Thyroid gland (tissue), 4 donors: Measurements from ENCODE around the gene FRYL. TPM values are rescaled to one million over a fixed set of nuclear protein-coding genes. Genes with fewer than 3 reads are reported as not detected.

Experiments used
- DNase-seq, 2 donors: peaks; one replicate each; pipeline ENCODE4 v3.0.0-alpha.2; 2019
- H3K27ac ChIP-seq, 3 donors: fragments of 200-600 bp; sonication (generic); 1 replicate in 2 of 3; 2 replicates in 1 of 3; pipeline ENCODE4 v1.5.1; 2016 to 2019; ENCODE audit warnings: mild to moderate bottlenecking in 1 of 3, moderate library complexity in 1 of 3
- H3K27me3 ChIP-seq: fragments of 200-600 bp; sonication (generic); one replicate; pipeline ENCODE4 v1.5.1; 2019
- H3K36me3 ChIP-seq, 2 donors: fragments of 200-600 bp; sonication (generic); one replicate each; pipeline ENCODE4 v1.5.1; 2016 to 2019
- H3K4me1 ChIP-seq, 2 donors: fragments of 200-600 bp; sonication (generic); one replicate each; pipeline ENCODE4 v1.5.1; 2017 to 2019
- H3K4me3 ChIP-seq, 3 donors: fragments of 200-600 bp; sonication (generic); replicated peaks in 1 of 3; 1 replicate in 2 of 3; 2 replicates in 1 of 3; pipeline ENCODE4 v1.5.1; 2016; ENCODE audit warnings: mild to moderate bottlenecking in 1 of 3
- H3K9me3 ChIP-seq: fragments of 200-600 bp; sonication (generic); one replicate; pipeline ENCODE4 v1.5.1; 2017
- CTCF ChIP-seq, 6 experiments: fragments of 200-600 bp in 3 of 6; fragments of 450-650 bp in 3 of 6; sonication (generic) in 3 of 6; IDR thresholded peaks; one replicate each; pipeline ENCODE4 v1.5.1; 2016 to 2019; ENCODE audit warnings: antibody characterized with exemption in 6 of 6, mild to moderate bottlenecking in 2 of 6, inconsistent platforms in 1 of 6, moderate library complexity in 1 of 6
- POLR2A ChIP-seq, 2 donors: fragments of 450-650 bp; IDR thresholded peaks; one replicate each; pipeline ENCODE4 v1.6.1; 2017; ENCODE audit warnings: antibody characterized with exemption in 2 of 2, mild to moderate bottlenecking in 2 of 2, moderate library complexity in 1 of 2
- WGBS, 2 donors: methylation state at CpG; one replicate each; pipeline ENCODE4 v1.1.5; 2017; 5-methylcytosine and 5-hydroxymethylcytosine counted together
- intact Hi-C: fragments of 100-400 bp; cut with DNase I; formaldehyde crosslinking; loops from one replicate; pipeline ENCODE4 v1.15.1; 2023
- total RNA-seq, 4 donors: library from RNA; depleted of rRNA; stranded (reverse); fragments of >200 nt; gene quantifications; one replicate each; pipeline ENCODE4 v1.2.3, GENCODE V29; 2016

Gene FRYL
- total RNA-seq, 4 donors from 2014 or later: 48.7 to 90.4 (median 67.8) TPM

- Histone ChIP-seq H3K9me3 (no peaks in the 10 kb centered on the region), H3K4me1 (no peaks in the 10 kb centered on the region), H3K27me3 (no peaks in the 10 kb centered on the region), H3K27ac (no peak overlapping the region), H3K36me3 (no peaks in the 10 kb centered on the region), H3K4me3 (no peak overlapping the region)
- no peak for DNase-seq
- intact Hi-C loops: no loop called here
- TF ChIP-seq POLR2A (IDR thresholded peaks at IDR 0.05): no peak
- no peak for TF ChIP-seq CTCF (IDR thresholded peaks at IDR 0.05)
- 81 to 86% methylated on average over 5 of the region's 5 CpGs for WGBS, 2 donors
Measured at GRCh38 chr4:48792348-48793006, 12.4 kb upstream of the FRYL start.

DNA sequence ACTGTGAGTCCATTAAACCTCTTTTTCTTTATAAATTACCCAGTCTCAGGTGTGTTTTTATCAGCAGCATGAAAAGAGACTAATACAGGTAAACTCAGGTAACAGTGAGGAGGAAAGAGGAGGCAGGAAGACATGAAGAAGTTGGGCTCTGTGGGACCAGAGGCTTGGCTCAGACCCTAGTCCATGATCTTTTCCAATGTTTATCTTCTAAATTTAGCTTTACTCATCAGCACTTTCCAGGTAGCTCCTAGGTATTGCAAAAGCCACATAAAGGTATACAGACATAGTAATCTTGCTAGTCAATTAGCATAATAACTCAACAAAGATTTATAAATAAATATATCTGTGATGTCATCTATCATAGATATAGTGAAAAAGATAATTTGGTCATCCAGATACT lies 11.2 kb upstream of the FRYL start:
- Histone ChIP-seq H3K4me3 (no peak overlapping the region), H3K27ac (no peak overlapping the region), H3K36me3 (no peaks in the 10 kb centered on the region), H3K4me1 (no peaks in the 10 kb centered on the region), H3K9me3 (no peaks in the 10 kb centered on the region), H3K27me3 (no peaks in the 10 kb centered on the region)
- TF ChIP-seq POLR2A (IDR thresholded peaks at IDR 0.05): no peak
- TF ChIP-seq CTCF (IDR thresholded peaks at IDR 0.05): no peak
- no peak for DNase-seq
- intact Hi-C loops: no loop called here

- intact Hi-C loops: no loop called here
- Histone ChIP-seq H3K9me3 (no peaks in the 10 kb centered on the region), H3K4me1 (no peaks in the 10 kb centered on the region), H3K36me3 (no peaks in the 10 kb centered on the region), H3K27ac (no peak overlapping the region), H3K27me3 (no peaks in the 10 kb centered on the region), H3K4me3 (no peak overlapping the region)
- no peak for DNase-seq
- TF ChIP-seq POLR2A (IDR thresholded peaks at IDR 0.05) (no peak), CTCF (IDR thresholded peaks at IDR 0.05) (no peak)
Measured at GRCh38 chr4:48790561-48790960, 10.5 kb upstream of the FRYL start.

GRCh38 chr4:48787056-48787455 lies 7.0 kb upstream of the FRYL start:
- no peak for DNase-seq
- TF ChIP-seq CTCF (IDR thresholded peaks at IDR 0.05): no peak
- TF ChIP-seq POLR2A (IDR thresholded peaks at IDR 0.05): no peak
- H3K27me3 ChIP-seq: no peaks in the 10 kb centered on the region
- intact Hi-C loops: no loop called here
- no peak overlapping the region for H3K4me3 ChIP-seq
- WGBS, 2 donors: 54 to 60% methylated on average over 1 of the region's 1 CpG
- no peak overlapping the region for H3K27ac ChIP-seq
- H3K9me3 ChIP-seq: no peaks in the 10 kb centered on the region
- H3K36me3 ChIP-seq: no peaks in the 10 kb centered on the region
- H3K4me1 ChIP-seq: no peaks in the 10 kb centered on the region

DNA sequence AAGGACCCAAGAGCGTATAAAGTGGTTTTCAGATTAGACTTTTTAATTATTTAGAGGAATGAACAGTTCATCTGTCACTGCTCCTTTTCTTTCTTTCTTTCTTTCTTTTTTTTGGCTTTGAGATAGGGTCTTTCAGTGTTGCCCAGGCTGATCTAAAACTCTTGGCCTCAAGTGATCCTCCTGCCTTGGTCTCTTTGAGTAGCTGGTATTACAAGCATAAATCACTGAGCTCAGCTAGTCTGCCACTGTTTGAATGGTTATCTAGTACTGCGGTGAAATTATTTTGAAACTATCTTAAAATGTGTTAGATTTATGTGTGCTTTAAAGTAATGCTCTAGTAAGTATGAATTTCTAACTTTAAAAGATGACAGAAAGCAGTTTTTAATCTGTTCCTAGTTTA lies 6.5 kb upstream of the FRYL start:
- Histone ChIP-seq H3K27ac (no peak overlapping the region), H3K27me3 (no peaks in the 10 kb centered on the region), H3K4me3 (no peak overlapping the region), H3K36me3 (no peaks in the 10 kb centered on the region), H3K9me3 (no peaks in the 10 kb centered on the region), H3K4me1 (no peaks in the 10 kb centered on the region)
- DNase-seq: no peak
- intact Hi-C loops: no loop called here
- WGBS, 2 donors: 82 to 93% methylated on average over 2 of the region's 2 CpGs
- TF ChIP-seq POLR2A (IDR thresholded peaks at IDR 0.05) (no peak), CTCF (IDR thresholded peaks at IDR 0.05) (no peak)
